Inflammatory macrophage (primary cell): Measurements from ENCODE around the gene DIS3L2.

Experiments used
- DNase-seq, 2 donors: peaks; one replicate each; pipeline ENCODE4 v3.0.0-alpha.2; 2020 to 2022

Gene DIS3L2

DNA sequence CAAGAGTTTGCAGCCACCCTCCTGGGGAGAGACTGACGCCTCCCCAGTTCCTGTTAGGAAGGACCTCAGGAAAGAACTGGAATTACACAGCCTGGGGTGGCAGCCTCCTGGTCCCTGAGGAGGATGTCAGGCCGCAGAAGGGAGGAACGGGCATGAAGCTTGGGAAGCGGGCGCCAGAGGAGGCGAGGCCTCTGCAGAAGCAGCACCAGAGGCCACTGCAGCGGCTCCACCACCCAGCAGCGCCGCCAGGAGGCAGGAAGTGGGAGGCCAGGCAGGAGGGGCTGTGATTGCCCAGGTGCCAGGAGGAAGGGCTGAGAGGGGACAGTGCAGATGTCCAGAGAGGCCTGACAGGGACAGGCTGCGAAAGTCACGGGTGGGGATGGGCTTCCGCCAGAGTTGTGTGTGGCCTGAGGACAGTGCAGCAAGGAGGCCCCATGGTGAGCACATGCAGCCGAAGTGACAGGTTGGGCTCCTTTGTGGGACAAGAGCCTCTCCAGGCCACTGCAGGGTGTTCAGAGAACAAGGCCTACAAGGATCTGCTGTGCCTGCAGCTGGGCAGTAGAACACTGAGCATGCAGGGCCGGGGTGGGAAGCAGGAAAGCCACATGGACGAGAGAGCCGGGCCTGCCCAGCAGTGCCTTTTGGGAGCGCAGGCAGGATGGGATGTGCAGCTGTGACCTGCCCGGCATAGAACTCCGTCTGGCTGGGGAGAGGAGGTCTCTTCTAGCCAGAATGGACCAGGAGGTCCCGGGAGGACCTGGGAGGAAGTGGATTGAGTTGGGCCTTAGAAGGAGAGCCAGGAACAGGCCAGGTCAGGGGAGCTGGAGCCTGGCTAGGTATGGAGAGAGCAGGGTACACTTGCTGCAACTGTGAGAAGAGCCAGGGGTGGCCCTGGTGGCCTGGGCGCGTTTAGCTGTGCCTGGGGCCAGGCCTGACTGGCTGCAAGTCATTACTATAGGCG, 377.9 kb downstream of the DIS3L2 start:
- no peak for DNase-seq

DNA sequence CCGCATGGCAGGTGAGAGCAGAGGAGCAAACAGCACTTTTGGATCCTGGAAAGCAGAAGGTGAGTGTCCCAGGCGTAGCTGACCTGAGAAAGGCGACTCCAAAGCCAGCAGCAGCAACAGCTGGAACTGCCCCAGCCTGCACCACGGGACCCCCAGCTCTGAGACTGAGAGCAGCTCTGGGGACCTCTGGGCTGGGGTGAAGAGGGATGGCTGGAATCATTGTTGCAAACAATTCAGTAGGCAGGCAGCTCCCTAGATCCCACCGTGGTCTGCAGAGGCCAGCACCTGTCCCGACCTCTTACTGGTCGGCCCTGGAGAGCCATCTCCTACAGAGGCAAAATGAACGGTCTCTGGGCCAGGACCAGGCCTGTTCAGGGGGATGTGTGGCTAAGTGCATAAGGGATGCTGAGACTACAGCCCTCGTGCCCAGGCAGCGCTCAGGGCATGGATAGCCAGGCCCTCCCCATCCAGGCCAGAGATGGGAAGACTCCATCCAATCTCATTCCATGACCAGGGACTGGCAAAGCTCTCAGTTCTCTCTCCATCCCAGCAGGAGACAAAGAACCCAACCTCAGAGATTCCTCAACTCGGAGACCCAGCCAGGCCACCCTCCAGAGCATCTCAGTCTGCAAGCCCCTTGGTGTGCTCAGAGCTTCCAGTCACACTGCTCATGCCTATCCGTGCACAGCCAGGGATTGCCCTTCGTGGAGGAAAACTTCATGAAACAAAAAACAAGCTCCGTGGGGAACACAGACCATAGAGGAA, 378.8 kb downstream of the DIS3L2 start:
- no peak for DNase-seq

DNA sequence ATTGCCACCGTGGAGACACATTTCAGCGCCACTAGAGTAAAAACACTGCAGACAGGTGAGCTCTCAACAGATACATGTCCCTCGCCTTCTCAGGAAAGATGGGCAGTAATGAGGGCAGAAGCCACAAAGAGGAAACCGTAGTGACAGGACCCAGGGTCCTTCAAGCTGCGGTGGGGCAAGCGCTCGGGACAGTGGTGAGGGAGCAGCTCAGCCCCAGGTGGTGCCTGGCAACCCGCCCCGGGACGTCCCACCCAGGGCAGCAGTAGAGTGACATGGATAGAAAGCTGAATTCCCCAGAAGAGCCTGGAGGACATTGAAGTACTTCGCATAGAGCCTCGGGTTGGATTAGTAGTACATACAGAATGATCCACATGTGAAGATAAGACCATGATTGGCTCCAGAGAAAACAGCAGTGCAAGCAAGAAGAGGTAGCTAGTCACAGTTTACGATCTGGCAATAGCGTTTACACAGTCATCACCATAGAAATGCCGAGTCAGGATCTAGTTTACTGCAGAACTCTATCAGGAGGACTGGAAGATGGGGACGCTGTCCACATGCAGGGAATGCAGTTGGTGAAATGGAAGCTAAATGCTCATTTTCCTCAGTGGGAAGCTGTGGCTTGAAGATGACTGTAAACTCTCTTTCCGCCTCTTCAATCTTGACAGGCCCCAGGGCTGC, 379.7 kb downstream of the DIS3L2 start:
- DNase-seq = no peak

DNA sequence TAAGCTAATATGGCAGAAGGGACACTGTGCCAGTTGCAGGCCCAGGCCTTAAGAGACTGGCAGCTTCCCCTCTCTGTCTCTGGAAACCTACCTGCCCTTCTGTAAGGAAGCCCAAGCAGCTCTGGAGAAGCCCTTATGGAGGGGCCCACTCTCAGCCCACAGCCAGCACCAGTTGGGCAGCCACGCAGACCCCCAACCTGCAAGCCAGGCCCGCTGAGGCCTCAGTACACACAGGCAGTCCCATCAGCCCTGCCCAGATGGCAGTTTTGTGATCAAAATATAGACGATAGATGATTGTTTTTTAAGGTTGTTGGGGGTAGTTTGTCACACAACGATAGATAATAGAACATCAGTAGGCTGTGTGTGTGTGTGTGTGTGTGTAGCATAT, 380.2 kb downstream of the DIS3L2 start:
- DNase-seq = no peak

DNA sequence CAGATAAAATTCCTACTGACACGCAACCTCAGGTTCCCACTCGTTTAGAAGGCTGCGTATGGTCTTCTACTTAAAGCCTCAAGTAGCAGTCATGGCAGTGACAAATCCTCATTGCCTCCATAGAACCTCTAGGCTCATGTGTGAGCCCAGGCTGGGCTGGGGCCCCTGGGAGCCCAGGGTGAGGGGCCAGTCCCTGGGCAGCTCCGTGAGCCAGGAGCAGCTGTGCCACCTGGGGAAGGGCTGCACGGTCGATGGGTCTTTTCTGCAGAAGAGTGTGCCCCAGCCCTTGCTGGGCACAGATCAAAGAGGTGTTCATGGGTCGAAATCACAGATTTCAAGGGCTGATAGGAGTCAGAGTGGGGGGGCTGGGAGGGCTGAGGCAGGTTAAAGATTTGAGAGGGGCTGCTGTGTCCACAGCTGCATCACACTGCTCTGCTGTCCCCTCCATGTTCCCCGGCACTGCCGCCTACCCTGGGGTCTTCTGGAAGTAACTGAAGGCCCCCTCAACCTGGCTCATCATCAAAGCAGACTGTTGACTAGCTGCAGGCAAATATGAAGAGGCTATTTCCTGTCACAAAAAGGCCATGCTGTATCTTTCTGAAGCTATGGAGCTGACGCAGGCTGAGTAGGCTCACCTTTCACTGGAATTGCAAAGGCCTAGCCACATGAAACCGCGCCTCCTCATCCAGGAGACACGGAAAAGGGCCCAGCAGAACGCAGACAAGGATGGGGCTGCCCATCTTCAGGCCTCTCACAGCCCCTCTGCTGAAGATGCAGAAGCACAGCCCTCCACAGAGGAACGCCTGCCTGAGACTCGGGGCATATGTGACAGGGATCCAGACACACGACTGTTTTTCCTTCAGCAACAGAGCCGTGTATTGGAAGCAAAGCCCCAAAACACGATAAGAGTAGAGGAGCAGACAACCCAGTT, 381.4 kb downstream of the DIS3L2 start:
- DNase-seq = no peak

DNA sequence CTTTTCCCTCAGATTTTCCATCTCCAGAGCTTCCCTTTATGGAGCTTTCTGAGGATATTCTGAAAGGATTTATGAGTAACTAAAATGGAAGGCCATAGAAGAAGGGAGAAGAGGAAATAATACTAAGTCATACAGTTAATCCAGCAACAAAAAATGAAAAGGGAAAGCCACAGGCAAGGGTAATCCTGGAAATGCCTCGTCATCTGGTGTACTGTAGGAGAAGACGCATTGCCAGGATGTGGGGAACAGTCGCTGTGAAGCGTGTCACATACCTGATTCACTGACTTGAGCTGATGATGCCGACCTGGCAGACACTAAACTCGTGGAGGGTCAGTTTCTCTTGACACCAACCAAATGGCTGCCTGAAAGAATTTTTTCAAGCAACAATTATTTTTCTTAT, 382.3 kb downstream of the DIS3L2 start:
- DNase-seq = no peak

DNA sequence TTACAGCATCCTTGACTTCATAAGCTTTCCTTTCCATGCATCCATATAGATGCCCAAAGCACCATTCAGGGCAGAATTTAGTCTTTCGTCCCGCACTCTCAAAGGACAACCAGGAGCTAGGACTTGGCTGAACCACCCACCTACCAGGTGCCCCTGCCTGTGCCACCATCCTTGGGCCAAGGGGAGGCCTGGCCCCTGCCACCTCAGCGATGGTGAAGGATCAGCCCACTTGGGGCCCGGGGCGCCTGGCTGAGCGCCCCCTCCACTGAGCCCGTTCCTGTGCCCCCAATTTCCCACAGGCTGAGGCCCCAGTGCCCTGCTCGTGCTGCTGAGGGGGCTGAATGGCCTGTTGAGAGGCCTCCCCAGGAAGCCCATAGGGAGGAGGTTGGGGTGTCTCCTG, 383.7 kb downstream of the DIS3L2 start:
- no peak for DNase-seq

DNA sequence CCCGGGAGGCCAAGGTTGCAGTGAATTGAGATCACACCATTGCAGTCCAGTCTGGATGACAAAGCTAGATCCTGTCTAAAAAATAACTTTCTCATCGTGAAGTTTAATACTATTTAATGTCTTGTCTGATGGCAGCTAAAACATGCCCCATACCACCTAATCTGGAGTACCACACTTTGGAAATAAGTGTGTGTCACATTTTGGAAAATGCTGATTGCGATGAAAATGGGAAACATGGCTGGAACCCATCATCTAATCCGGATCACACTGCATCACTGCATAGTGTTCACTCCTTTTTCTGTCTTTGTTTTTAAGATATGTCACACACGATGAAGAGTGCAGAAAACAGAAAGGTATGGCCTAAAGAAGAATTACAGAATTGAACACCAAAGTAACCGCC, 385.9 kb downstream of the DIS3L2 start:
- DNase-seq = no peak

DNA sequence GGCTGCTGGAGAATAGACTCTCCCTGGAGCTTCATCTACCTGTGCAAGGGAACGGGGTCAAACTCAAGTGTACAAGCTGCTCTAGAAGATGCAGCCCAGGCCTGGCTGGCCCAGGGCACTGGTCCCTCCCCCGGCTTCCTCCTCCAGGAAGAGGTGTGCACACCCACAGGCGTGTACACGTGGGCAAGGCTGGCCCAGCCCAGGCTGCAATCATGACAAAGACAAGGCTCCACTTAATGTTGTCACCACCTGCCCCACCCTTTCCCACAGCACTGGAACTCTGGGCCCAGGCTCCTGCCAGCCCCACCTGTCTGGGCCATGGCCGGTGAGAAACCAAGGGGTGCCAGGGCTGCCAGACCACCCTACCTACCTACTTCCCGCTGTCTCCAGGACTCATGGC, 387.4 kb downstream of the DIS3L2 start:
- no peak for DNase-seq

DNA sequence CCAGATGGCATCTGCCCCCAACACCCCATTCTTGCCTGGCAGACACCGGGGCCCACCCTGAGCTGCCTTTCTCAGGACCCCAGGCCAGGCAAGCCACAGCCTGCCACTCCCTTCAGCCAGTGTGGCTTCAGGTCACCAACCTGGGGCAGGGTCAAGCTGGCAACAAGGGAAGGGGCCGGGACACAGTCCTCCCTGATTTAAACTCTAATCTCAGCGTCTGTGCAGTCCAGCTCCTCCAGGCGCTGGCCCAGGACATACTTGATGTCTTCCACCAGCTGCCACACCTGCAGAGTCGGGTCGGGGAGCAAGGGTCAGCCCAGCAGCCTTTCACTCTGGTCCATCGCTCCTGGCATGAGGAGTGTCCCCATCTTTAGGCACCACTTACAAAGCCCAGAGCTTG, 388.0 kb downstream of the DIS3L2 start:
- DNase-seq = no peak

DNA sequence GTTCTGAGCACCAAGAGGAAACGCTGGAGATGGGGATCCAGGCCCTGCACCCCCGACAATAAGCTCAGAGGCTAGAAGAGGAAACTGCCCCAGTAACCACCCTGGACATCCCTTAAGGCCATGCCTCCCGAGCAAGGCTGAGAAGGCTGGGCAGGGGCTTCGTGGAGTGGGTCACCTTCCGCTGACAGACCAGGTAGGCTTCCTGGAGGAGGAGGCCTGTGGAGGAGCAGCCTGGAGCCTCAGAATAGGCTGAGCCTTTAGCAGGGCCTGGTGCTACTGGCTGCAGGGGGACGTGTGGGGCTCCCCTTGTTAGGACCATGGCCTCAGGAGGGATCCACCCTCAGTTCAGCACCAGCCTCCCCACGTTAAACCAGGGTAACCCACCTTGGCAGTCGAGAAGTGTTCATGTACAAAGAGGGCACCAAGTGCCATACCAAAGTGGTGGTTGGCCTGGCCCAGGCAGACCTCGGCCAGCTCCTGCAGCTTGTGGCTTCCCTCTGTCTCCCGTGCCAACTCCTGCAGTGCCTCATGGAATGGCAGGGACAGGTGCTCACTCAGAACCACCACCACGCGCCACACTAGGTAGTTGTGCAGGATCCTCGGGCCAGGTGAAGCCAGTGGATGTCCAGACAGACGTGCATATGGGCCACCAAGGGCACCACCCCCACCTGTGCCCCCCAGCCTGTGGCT, 388.6 kb downstream of the DIS3L2 start:
- DNase-seq = no peak

DNA sequence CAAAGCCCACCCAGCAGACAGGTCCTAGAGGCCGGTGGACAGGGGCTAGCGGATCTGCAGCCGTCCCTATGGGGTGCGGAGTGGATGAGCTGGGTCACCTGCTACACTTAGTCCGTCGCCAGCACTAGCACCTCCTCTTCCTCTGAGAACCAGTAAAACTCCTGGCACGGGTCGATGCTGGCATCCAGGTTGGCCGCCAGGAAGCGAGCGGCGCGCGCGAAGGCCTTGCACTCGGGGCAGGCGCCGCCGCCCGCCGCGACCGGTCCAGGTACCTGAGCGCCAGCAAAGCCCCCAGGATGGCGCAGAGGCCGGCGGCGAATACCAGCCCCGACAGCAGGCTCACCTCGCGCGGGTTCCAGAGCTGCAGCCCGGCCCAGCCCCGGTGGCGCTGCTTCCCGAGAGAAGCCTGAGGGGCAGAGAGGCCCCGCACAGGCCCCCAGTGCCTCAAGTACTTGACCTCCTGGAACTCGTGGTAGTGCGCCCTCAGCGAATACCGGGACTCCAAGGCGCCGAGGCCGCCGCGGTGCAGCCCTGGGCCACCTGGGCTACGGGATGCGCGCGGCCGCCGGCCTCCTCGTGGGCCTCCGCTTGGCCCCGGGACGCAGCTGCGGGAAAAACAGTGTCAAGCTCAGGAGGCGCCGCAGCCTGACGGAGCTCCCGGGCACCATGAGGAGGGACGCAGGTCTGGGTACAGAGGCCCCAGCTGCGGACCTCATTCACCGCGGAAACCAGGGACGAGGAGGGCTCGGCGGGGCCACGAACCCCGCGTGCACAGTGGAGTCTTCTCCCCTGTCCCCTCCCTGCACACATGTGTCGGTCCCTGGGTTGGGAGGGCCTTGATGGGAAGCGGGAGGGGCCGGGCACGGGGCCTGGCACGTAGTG, 389.5 kb downstream of the DIS3L2 start:
- no peak for DNase-seq

DNA sequence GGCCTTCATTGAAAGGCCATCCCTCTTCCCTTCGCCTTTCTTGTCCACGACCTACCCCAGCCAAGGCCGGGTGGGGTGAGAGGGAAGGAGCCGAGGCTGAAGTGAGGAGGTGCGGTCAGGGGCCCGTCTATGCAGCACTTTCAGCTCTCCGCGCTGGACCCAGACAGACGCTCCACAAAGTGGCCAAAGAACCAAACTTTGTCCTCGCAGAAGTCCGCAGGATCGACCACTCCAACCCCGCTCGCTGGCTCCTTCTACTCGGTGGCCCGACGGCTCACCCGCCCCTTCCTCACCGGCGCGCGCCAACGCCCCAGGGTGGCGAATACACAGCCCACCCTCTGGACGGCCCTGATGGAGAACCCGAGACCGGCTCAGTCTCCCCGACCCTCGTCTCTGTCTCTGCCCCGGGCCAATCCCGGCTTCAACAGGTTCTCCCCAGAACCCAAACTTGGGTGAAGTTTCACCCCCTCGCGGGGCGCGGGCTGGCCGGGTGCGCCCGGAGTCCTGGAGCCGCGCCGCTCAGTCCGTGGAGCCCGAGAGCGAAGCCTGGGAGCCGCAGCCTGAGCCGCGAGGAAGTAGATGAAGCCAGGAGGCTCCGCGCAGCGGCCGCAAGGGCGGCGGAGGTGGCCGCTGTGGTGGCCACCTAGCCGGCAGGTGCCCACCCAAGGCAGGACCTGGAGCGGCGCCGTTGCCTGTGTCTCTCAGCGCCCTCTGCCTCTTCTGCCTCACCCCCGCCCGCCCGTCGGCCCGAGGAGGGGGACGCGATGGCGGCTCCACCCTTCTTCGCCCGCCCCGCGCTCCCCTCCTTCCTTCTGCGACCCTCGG, 390.4 kb downstream of the DIS3L2 start:
- no peak for DNase-seq

DNA sequence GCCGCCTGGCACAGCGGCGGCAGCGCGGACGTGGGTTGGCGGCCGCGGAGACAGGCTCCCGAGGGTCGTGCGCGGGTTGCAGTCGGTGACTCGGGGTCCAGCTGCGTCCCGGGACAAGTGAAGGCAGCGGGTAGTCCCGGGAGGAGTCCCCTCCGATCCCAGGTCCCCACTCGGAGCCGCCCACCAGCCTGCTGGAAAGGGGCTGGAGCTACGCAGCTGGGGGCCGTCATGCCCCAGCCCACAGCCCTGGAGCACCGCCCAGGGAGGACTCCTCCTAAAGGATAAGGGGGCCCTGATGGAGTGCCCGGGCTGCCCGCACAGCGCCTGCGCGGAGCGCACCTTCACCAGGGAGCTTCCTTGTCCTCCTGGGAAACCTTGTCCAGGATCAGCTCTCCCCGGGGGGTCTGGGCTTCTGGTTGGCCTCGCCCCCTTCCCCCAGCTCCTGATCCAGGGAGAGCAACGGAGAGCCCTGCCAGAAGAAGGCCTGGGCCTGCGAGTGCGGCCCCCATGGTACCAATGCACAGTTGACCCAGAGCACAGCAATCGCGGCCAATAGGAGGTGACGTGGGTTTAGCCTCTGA, 391.1 kb downstream of the DIS3L2 start:
- no peak for DNase-seq

DNA sequence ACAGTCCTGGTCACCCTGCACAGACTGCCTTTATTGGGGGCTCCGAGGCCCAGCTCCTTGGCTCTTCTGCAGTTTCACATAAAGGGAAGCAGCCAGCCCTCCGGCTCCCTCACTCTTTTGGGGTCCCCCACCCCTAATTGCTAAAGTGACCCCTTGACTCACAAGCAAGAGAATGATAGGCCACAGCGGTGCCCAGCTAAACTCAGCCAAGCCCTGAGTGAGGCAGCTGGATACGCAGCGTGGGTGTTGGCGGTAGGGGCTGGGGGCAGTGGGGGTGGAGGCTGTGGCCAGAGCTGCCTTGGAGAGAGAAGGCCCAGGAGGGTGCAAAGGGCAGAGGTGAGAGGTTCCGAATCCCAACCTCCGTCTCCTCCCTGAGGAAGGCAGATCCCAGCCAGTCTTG, 391.6 kb downstream of the DIS3L2 start:
- no peak for DNase-seq

DNA sequence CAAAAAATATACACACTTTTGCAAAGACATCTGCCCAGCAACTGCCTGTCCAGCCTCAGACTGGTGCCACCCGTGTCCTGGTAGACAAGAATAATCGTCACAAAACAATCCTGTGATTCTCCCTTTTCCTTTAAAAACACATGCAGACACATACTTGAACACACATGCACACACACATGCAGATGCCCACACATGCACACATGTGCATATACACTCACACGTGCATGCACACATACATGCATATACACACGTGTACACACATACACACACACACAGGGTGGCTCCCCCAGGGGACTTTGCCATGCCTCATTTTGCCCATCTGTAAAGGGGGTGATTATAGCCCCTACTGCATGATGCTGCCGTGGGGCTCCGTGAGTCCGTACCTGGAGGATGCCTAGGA, 392.1 kb downstream of the DIS3L2 start:
- no peak for DNase-seq

DNA sequence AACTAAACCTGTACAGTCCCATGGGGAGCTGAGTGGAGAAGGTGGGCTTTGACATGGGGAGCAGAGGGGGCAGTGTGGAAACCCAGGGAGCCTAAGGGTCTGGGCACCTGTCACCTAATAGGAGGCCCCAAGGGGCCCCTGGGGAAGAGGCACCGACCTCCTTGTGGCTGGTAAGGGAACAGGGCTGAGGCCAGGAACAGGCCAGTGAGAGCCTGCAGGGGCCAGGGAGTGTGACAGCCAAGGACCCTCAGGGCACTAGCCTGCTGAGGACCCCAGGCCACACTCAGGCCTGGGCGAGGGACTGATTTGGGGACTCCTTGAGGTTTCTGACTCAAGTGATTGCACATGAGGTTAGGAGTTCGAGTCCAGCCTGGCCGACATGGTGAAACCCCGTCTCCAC, 392.6 kb downstream of the DIS3L2 start:
- no peak for DNase-seq

DNA sequence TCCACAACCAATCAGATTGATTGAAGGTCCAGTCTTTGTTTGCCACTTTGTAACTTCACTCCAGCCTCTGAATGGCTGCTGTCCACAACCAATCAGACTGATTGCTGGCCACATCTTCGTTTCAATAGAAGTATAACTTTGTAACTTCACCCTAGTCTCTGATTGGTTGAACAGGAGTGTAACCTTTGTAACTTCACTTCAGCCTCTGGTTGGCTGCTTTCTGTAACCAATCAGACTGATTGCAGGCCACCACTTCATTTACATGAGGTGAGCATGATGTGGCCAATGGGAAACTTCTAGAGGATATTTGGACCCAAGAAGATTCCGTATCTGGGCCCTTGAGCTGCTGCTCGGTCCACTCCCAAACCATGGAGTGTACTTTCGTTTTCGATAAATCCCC, 400.1 kb downstream of the DIS3L2 start:
- DNase-seq = no peak
